KMS-11 (cell line): ENCODE data around the gene OR6C74.

Experiments
- H2AFZ ChIP-seq: fragments of 200-600 bp; sonication (generic); 2 replicates; pipeline ENCODE4 v1.6.1; 2016; ENCODE audit warnings: antibody characterized with exemption, mixed run types, low read depth
- H3K27ac ChIP-seq: fragments of 200-600 bp; sonication (generic); 2 replicates; pipeline ENCODE4 v1.6.1; 2016; ENCODE audit warnings: mild to moderate bottlenecking, mixed run types
- H3K27me3 ChIP-seq: fragments of 200-600 bp; sonication (generic); 2 replicates; pipeline ENCODE4 v1.6.1; 2017; ENCODE audit warnings: mild to moderate bottlenecking, low read depth, mixed run types, moderate library complexity; ENCODE audit not compliant: insufficient read depth
- H3K36me3 ChIP-seq: fragments of 200-600 bp; sonication (generic); 2 replicates; pipeline ENCODE4 v1.6.1; 2017; ENCODE audit warnings: mild to moderate bottlenecking, mixed run types; ENCODE audit not compliant: insufficient read depth
- H3K4me1 ChIP-seq: fragments of 200-600 bp; sonication (generic); 2 replicates; pipeline ENCODE4 v1.6.1; 2016; ENCODE audit warnings: mild to moderate bottlenecking, low read depth, mixed run types; ENCODE audit not compliant: poor library complexity, severe bottlenecking
- H3K4me2 ChIP-seq: fragments of 200-600 bp; sonication (generic); 2 replicates; pipeline ENCODE4 v1.7.0; 2016; ENCODE audit warnings: mild to moderate bottlenecking, mixed run types
- H3K4me3 ChIP-seq: fragments of 200-600 bp; sonication (generic); IDR thresholded peaks from 2 replicates; pipeline ENCODE4 v1.6.1; 2017; ENCODE audit warnings: low read depth, low read length, mixed read lengths; ENCODE audit not compliant: insufficient read depth
- H3K79me2 ChIP-seq: fragments of 200-600 bp; sonication (generic); 2 replicates; pipeline ENCODE4 v1.6.1; 2016; ENCODE audit warnings: low read depth, mixed run types; ENCODE audit not compliant: insufficient read depth
- H3K9ac ChIP-seq: fragments of 200-600 bp; sonication (generic); 2 replicates; pipeline ENCODE4 v1.6.1; 2016; ENCODE audit warnings: mild to moderate bottlenecking, mixed run types
- H4K20me1 ChIP-seq: fragments of 200-600 bp; sonication (generic); 2 replicates; pipeline ENCODE4 v1.6.1; 2016; ENCODE audit warnings: mild to moderate bottlenecking, mixed run types; ENCODE audit not compliant: insufficient read depth
- TF ChIP-seq, protein P1 (sequence below): fragments of 200-600 bp; sonication (generic); conservative IDR thresholded peaks from 2 replicates; pipeline ENCODE4 v1.6.1; 2017; ENCODE audit warnings: low read depth, mild to moderate bottlenecking, antibody characterized with exemption, low read length, moderate library complexity, mixed read lengths

OR6C74 gene

GRCh38 chr12:55246159-55246558 lies 1.8 kb downstream of the OR6C74 start:
- Histone ChIP-seq H3K27me3 (no peaks in the 10 kb centered on the region), H2AFZ (no peak overlapping the region), H3K9ac (no peak overlapping the region), H4K20me1 (no peaks in the 10 kb centered on the region), H3K36me3 (no peaks in the 10 kb centered on the region), H3K4me2 (no peak overlapping the region), H3K79me2 (no peaks in the 10 kb centered on the region), H3K4me3 (no peak overlapping the region), H3K4me1 (no peaks in the 10 kb centered on the region), H3K27ac (no peak overlapping the region)
- TF ChIP-seq, protein P1, sequence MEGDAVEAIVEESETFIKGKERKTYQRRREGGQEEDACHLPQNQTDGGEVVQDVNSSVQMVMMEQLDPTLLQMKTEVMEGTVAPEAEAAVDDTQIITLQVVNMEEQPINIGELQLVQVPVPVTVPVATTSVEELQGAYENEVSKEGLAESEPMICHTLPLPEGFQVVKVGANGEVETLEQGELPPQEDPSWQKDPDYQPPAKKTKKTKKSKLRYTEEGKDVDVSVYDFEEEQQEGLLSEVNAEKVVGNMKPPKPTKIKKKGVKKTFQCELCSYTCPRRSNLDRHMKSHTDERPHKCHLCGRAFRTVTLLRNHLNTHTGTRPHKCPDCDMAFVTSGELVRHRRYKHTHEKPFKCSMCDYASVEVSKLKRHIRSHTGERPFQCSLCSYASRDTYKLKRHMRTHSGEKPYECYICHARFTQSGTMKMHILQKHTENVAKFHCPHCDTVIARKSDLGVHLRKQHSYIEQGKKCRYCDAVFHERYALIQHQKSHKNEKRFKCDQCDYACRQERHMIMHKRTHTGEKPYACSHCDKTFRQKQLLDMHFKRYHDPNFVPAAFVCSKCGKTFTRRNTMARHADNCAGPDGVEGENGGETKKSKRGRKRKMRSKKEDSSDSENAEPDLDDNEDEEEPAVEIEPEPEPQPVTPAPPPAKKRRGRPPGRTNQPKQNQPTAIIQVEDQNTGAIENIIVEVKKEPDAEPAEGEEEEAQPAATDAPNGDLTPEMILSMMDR: no peak

DNA sequence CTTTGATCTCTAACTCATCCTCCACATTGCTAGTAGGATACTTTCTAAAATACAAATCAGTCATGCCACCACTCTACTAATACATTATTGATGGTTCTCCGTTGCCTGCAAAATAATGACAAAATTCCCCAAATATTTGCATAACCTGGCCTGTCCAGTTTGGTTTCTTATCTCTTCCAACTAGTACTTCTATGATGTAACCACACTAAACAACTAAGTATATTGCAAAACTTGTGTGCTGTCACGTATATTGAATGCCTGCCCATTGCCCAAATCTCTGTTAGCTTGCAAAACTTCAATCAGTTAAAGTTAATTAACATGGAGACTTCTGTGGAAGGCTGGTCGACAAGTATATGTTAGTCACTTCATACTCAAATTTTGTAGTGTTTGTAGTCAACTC lies 6.5 kb downstream of the OR6C74 start:
- TF ChIP-seq, protein P1: no peak
- no peaks in the 10 kb centered on the region for H4K20me1 ChIP-seq
- H3K4me1 ChIP-seq: no peaks in the 10 kb centered on the region
- H3K79me2 ChIP-seq: no peaks in the 10 kb centered on the region
- H3K4me3 ChIP-seq: no peak overlapping the region
- H3K27me3 ChIP-seq: no peaks in the 10 kb centered on the region
- H2AFZ ChIP-seq: no peak overlapping the region
- no peak overlapping the region for H3K9ac ChIP-seq
- H3K4me2 ChIP-seq: no peak overlapping the region
- H3K27ac ChIP-seq: no peak overlapping the region
- H3K36me3 ChIP-seq: no peaks in the 10 kb centered on the region

- H3K27ac ChIP-seq: no peak overlapping the region
- no peaks in the 10 kb centered on the region for H3K27me3 ChIP-seq
- H3K79me2 ChIP-seq: no peaks in the 10 kb centered on the region
- H3K36me3 ChIP-seq: no peaks in the 10 kb centered on the region
- no peak overlapping the region for H3K9ac ChIP-seq
- H3K4me3 ChIP-seq: no peak overlapping the region
- TF ChIP-seq, protein P1: no peak
- H4K20me1 ChIP-seq: no peaks in the 10 kb centered on the region
- H2AFZ ChIP-seq: no peak overlapping the region
- no peaks in the 10 kb centered on the region for H3K4me1 ChIP-seq
- H3K4me2 ChIP-seq: no peak overlapping the region
Observed at GRCh38 chr12:55253281-55253680, 8.9 kb downstream of the OR6C74 start.

- Histone ChIP-seq H3K36me3 (no peaks in the 10 kb centered on the region), H3K4me1 (no peaks in the 10 kb centered on the region), H3K27ac (no peak overlapping the region), H2AFZ (no peak overlapping the region), H3K27me3 (no peaks in the 10 kb centered on the region), H3K9ac (no peak overlapping the region), H4K20me1 (no peaks in the 10 kb centered on the region), H3K4me2 (no peak overlapping the region), H3K79me2 (no peaks in the 10 kb centered on the region), H3K4me3 (no peak overlapping the region)
- TF ChIP-seq, protein P1: no peak
Observed at GRCh38 chr12:55256831-55257230, 12.4 kb downstream of the OR6C74 start.
